G401 (cell line): Measurements from ENCODE around the gene DEFB112. TPM values are rescaled to one million over a fixed set of nuclear protein-coding genes. Genes with fewer than 3 reads are reported as not detected.

Experiments
- DNase-seq: peaks from one replicate; pipeline ENCODE4 v3.0.0-alpha.2; 2015; ENCODE audit warnings: low spot score
- in situ Hi-C: cut with HindIII; loops from 2 replicates; pipeline ENCODE4 v1.10.0; 2016; ENCODE audit warnings: low sequenced_read_pairs, mixed read lengths
- total RNA-seq: library from RNA; depleted of rRNA; stranded (reverse); fragments of >200 nt; shearing (Covaris generic); gene quantifications from 2 replicates; pipeline ENCODE4 v1.2.3, GENCODE V29; 2014; rRNA removed

DEFB112 gene
- total RNA-seq, 1 experiment from 2014 or later, result not detected

- in situ Hi-C loops, result no loop called here
- DNase-seq, result no peak
These were observed 41.9 kb downstream of the DEFB112 start for GRCh38 chr6:50007819-50008218.

- in situ Hi-C loops, result no loop called here
- no peak for DNase-seq
These were observed 46.6 kb downstream of the DEFB112 start for GRCh38 chr6:50003139-50003538.

DNA sequence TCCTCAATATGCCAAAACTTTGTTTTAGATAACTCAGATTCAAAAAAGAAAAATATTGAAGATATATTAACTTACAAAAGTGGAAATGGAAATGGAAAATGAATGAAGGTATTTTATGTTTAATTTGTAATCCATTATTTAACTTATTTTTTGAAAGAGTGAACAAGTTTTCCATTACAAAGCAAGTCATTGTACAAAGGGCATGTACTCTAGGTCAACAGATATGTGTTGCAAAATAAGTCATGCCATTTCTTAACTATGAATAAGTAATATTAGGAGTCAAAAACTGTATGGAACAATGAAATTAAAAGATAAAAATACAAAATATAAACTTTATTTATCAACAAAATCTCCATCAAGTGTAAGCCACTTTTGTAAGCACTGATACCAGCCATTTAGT is 54.5 kb downstream of the DEFB112 start:
- in situ Hi-C loops, result no loop called here

More for the DNA sequence above, 54.5 kb downstream of the DEFB112 start:
- DNase-seq, result no peak

Other genes starting within 250 kb of the DEFB112 start
- gene CRISP1, start 183.4 kb downstream of the DEFB112 start, total RNA-seq, result not detected in 2 replicates
- gene DEFB114, start 85.8 kb downstream of the DEFB112 start, total RNA-seq, result not detected in 2 replicates
- not detected in 2 replicates for gene DEFB113, start 80.3 kb downstream of the DEFB112 start, total RNA-seq
- gene DEFB110, start 27.9 kb downstream of the DEFB112 start, total RNA-seq, result not detected in 2 replicates